Stimulated activated CD4-positive, alpha-beta T cell treated with anti-CD3 and anti-CD28 coated beads, TNF-alpha, amount 100 ng/mL, for 24 hours (primary cell): Measurements from ENCODE around the gene CHRNA5.
A peak's percentile ranks its signal among the peaks of the same experiment; 100 is the strongest.

Experiments used
- DNase-seq, 3 experiments: peaks; one replicate each; pipeline ENCODE4 v3.0.0-alpha.2; 2020; ENCODE audit warnings: low read depth in 3 of 3

CHRNA5 gene

DNA sequence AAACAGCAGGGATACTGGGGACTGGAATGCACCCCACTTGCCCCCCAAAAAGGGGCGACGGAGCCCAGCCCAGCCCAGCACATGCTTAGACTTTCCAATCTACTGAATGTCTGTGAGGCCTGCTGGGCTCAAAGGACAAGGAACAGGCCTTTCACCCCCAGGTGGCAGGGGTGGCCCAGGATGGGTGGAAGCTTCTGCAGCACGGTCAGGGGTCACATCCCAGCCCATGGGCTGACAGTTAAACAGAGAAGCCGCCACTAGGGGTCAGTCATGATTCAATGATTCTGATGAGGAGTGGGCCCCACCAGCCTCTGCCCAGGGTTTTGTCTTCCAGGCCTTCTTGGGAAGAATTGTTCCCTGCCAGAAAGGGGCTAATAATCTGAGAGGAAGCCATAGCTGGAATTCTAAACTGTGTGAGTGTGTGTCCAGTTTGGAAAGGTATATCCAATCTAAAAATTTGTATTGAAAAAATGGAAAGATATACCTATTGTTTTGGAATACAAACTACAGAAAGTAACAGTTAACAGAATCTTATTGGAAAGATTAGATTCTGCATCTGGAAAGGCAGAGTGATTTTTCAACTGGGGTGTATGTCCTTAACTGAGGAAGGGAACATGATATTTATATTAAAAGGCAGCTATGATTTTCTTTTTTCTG lies 73.5 kb downstream of the CHRNA5 start:
- DNase-seq = peak in 2 of 3 experiments; percentile 15 to 40

DNA sequence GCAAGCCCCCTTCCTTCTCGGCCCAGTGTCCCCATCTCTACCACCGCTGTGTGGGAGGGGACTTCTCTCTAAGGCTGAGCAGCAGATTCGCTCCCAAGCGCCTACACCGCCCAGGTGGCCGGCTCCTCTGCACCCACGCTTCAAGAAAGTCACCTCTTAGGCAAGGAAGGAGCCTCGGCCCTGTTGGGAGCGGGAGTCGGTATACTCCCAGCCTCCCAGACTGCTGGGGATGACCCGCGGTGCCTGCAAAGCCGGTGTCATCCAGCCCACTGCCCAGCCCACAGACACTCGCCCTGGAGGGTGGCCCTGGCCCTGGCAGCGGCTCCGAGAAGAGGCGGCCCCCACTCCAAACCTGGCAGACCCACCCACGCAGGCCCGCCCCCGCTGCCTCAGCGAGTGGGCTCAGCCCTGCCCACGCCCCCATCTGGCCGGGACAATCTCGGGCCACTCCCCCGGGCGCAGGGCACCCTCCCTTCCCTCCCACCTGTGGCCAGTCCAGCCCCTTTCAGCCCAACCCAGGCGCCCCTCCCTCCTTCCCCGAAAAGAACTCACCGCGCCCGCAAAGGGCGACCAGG lies 75.3 kb downstream of the CHRNA5 start:
- DNase-seq = no peak

DNA sequence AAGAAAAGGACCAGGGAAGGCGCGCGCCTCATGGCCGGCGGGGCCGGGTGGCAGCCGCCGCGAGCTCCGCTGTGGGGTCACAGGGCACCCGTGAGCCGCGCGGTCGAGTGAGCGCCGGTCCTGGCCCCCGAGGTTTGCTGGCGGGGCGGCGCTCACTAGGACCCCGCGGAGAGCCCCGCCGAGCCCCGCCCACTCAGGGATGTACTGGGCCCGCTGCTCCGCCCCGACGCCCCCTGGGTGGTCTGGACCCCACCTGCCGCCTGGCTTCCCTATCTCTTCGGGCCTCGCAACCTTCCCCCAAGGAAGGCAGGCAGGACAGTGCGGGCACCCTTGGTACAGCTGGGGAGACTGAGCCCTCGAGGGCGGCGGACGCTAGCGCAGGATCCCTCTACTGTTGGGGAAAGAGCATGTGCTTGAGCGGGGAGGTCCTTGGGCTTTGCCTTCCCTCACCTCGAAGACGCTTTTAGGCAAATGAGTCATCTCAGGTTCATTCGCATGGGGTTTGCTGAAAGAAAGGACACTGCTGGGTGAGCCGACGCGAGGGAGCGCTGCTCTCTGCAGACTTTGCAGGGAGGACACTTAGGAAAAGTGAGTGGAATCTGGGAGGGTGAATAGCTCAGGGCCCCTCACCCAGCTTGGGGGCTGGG lies 75.9 kb downstream of the CHRNA5 start, which contains the start of gene CHRNB4:
CHRNB4 (minus strand) TSS at position 109 of the 647 bp plus-strand sequence; CDS start at position 32, 77 bp downstream.
- no peak for DNase-seq

DNA sequence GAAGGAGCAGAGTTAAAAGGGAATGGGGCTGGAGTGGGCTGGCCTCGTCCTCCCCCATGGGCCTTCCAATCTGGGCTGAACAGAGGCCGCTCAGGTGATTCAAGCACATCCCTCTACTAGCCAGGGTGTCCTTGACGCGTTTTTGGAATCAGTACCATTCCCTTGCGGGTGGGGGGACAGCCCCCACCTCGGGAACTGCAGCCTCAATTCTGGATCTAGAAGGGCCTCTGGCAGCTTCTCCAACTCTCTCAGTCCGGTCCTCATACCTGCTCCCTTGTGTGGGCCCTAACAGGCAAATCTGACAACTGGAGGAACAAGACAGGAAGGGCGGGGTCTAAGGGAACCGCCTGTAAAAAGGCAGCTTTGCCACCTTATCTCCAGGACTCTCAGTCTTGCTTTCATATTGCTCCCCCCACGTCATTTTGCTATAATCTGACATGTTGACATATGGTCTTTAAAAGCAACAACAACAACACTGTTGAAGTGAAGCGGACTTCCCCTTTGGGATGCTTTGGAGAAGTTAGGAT lies 76.5 kb downstream of the CHRNA5 start:
- DNase-seq = no peak

DNA sequence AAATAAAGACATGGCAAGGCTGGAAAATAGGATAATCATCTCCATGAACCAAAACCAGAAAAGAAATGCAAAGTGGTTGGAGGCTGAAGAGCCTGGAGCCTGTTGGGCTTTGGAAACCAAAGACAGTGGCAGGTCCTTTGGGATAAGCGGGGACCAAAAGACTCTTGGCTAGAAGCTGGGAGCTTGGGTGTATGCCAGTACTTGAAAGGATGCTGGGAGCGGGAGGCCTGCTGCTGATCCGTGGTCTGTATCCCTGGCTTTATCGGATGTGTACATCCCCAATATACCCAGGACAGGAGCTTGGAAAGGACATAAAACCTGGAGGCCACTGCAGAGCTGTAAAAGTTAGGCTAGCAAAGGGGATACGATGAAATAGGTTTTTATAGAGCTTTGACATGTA lies 77.0 kb downstream of the CHRNA5 start:
- no peak for DNase-seq
